Renal cortical epithelial cell (primary cell): ENCODE measurements around the gene ANAPC1. TPM values are rescaled to one million over a fixed set of nuclear protein-coding genes. Genes with fewer than 3 reads are reported as not detected.
"Not testable (repeated sequence)": the region's sequence is repeated elsewhere in the genome, so short reads cannot be mapped to it uniquely, and the experiment has no call there.

Experiments
- DNase-seq: peaks from one replicate; pipeline ENCODE4 v3.0.0-alpha.2; 2011; ENCODE audit warnings: low read depth
- total RNA-seq: library from RNA; depleted of rRNA; stranded (reverse); fragments of >200 nt; gene quantifications from 2 replicates; pipeline ENCODE4 v1.2.3, GENCODE V29; 2014

Gene ANAPC1
- total RNA-seq, 1 donor from 2014 or later, result 78.0 TPM

- no peak for DNase-seq
Measured at GRCh38 chr2:111904726-111905474, 20.9 kb upstream of the ANAPC1 start.

GRCh38 chr2:111903930-111904439 lies 20.0 kb upstream of the ANAPC1 start:
- no peak for DNase-seq

- no peak for DNase-seq
Measured at GRCh38 chr2:111903516-111903915, 19.5 kb upstream of the ANAPC1 start.

GRCh38 chr2:111900859-111901258 lies 16.9 kb upstream of the ANAPC1 start:
- no peak for DNase-seq

- no peak for DNase-seq
Measured at GRCh38 chr2:111898703-111899514, 14.9 kb upstream of the ANAPC1 start.

GRCh38 chr2:111897924-111898702 lies 14.1 kb upstream of the ANAPC1 start, which contains the start of gene MERTK:
MERTK (plus strand) TSS chr2:111898607; CDS start chr2:111898736, 129 bp downstream.
- DNase-seq, result peak; percentile 63

- DNase-seq, result no peak
Measured at GRCh38 chr2:111897630-111897923, 13.6 kb upstream of the ANAPC1 start.

- no peak for DNase-seq
Measured at GRCh38 chr2:111896576-111896975, 12.6 kb upstream of the ANAPC1 start.

GRCh38 chr2:111896024-111896423 lies 12.0 kb upstream of the ANAPC1 start:
- no peak for DNase-seq

- no peak for DNase-seq
Measured at GRCh38 chr2:111884592-111884964, 585 bp upstream of the ANAPC1 start.

GRCh38 chr2:111872806-111873205 lies 11.2 kb downstream of the ANAPC1 start:
- DNase-seq, result not testable (repeated sequence)

GRCh38 chr2:111865124-111865523 lies 18.9 kb downstream of the ANAPC1 start:
- not testable (repeated sequence) for DNase-seq

GRCh38 chr2:111860005-111860404 lies 24.0 kb downstream of the ANAPC1 start:
- not testable (repeated sequence) for DNase-seq

GRCh38 chr2:111852544-111852943 lies 31.4 kb downstream of the ANAPC1 start:
- not testable (repeated sequence) for DNase-seq

GRCh38 chr2:111850646-111851045 lies 33.3 kb downstream of the ANAPC1 start:
- DNase-seq, result not testable (repeated sequence)

GRCh38 chr2:111839625-111840282 lies 44.2 kb downstream of the ANAPC1 start:
- DNase-seq, result peak; percentile 2

GRCh38 chr2:111838992-111839391 lies 45.0 kb downstream of the ANAPC1 start:
- DNase-seq, result not testable (repeated sequence)

- DNase-seq, result not testable (repeated sequence)
Measured at GRCh38 chr2:111834221-111834620, 49.8 kb downstream of the ANAPC1 start.

- not testable (repeated sequence) for DNase-seq
Measured at GRCh38 chr2:111830479-111830878, 53.5 kb downstream of the ANAPC1 start.

- not testable (repeated sequence) for DNase-seq
Measured at GRCh38 chr2:111828217-111828766, 55.7 kb downstream of the ANAPC1 start.

GRCh38 chr2:111812970-111813622 lies 70.9 kb downstream of the ANAPC1 start:
- not testable (repeated sequence) for DNase-seq
